Measurements from ENCODE around the gene AATK.

Gene AATK
- 2.1 to 4.4 (median 3.3) reads per million in 3 experiments for total RNA-seq

DNA sequence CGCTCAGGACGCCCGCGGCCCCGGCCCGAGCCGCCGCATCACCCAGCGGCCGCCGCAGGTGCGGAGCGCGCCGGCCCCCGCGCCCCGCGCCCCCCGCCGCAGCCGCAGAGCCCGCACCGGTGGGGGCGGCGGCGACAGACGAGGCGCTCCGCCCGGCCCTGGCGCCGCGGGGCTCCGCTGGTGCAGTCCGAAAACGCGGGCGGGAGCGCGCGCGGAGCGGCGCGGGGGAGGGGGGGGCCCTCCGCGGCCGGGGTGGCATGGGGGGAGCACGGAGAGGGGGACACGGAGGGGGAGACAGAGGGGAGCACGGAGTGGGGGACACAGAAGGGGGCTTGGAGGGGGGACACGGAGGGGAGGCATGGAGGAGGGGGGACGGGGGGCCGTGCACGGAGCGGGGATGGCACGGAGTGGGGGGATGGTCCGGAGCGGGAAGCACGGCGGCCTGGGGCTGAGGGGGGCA, at the start of gene AATK:
Gene AATK (minus strand): TSS at position 189 of the 460 bp plus-strand sequence. CDS start 229 bp downstream, outside the sequence.
- DNase-seq, result no peak

DNA sequence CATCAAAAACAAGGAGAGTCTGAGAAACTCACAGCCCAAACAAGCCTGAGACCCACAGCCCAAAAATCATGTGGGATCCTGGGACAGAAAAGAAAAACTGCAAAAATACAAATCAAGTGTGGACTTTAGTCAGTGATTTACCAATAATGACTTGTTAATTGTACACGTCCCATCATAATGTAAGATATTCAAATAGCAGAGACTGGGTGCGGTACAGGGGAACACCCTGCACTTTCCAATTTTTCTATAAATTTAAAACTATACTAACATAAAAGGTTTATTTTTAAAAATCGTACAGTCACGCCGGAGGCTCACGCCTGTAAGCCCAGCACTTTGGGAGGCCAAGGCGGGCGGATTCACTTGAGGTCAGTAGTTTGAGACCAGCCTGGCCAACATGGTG, 48.0 kb upstream of the AATK start:
- no peak for DNase-seq

GRCh38 chr17:81212365-81212764, 46.3 kb upstream of the AATK start:
- DNase-seq, result no peak

DNA sequence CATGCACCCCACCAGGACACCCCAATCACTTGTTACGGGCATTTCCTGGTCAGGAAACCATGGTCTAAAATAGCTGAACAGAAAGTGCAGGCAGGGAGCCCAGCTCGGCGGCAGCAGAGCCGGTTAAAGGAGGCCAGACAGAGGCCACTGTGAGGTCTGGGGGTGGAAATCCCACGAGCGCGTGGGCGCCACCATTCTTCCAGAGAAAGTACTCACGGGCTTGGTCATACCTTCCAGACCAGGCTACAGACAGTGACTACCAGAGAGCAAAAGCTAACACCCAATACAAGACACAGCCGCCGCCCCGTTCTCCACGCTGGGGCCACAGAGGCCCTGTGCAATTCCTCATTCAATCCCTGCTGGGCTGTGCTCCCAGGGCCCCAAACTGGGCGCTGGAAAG, 44.8 kb upstream of the AATK start:
- no peak for DNase-seq

DNA sequence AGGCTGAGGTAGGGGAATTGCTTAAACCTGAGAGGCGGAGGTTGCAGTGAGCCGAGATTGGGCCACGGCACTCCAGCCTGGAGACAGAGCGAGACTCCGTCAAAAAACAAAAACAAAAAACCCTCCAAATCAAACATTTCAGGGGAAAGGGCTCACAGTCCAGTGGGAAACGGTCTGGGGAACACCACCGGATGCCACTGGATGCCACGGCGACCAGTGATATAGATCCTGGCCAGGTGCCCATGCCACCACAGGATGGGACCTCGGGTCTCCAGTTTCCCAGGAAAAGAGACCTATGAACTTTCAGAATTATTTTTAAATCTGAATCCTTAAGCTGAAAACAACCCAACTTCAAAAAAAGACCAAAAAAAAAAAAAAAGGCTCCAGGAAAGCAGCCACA, 44.4 kb upstream of the AATK start:
- no peak for DNase-seq

GRCh38 chr17:81209141-81209540, 43.1 kb upstream of the AATK start:
- no peak for DNase-seq

GRCh38 chr17:81208651-81209050, 42.6 kb upstream of the AATK start:
- DNase-seq, result no peak

- DNase-seq, result no peak
Observed at GRCh38 chr17:81207610-81208581, 41.9 kb upstream of the AATK start.

DNA sequence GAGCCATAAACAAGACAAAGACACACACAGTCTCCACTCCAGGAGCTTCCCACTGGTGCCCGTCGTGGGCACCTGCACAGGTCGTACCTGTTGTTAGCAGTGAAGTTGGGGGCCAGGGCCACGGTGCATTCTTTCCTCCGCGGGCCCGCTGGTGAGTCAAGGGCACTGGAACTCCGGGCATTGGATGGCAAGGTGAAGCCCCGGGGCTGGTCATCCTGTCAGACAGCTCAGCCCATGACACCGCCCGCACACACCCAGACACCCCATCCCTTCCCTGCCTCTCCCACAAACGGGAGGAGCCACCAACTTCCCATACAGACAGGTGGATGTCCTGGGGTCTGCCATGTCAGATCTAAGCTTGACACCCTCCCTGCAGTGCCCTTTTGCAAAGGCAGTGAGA, 40.6 kb upstream of the AATK start:
- DNase-seq, result no peak

- DNase-seq, result no peak
Observed at GRCh38 chr17:81206166-81206565, 40.1 kb upstream of the AATK start.

DNA sequence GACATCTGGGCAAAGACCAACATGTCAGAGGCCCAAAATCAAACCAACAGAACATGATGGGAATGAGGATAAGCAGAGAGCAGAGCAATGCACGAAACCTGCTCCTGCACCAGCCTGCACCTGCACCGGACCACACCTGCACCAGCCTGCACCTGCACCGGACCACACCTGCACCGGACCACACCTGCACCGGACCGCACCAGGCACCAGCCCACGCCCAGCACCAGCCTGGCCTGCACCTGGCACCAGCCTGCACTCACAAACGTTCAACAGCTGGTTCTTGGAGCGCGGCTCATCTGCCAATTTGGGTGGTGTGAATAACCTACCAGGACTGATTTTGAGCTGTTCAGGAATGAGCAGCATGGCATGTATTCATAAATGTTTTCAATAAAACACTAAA, 38.6 kb upstream of the AATK start:
- DNase-seq, result no peak

- no peak for DNase-seq
Observed at GRCh38 chr17:81203136-81203535, 37.1 kb upstream of the AATK start.

DNA sequence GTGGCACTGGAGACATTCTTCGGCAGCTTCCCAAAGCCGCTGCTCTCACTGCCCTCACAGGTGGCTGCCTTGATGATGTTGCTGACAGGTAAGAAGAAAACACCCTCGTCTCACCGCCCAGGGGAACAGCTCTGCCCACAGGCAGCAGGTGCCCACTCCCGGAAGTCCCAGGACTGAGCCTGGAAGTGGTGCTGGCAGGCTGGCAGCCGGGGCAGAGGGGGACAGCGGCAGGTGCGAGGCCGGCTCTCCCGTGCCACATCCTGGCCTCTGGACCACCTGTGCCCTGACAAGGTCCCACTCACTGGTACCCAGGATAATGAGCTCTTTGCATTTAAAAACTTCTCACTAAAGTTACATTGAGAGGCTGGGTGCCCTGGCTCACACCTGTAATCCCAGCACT, 36.3 kb upstream of the AATK start:
- no peak for DNase-seq

DNA sequence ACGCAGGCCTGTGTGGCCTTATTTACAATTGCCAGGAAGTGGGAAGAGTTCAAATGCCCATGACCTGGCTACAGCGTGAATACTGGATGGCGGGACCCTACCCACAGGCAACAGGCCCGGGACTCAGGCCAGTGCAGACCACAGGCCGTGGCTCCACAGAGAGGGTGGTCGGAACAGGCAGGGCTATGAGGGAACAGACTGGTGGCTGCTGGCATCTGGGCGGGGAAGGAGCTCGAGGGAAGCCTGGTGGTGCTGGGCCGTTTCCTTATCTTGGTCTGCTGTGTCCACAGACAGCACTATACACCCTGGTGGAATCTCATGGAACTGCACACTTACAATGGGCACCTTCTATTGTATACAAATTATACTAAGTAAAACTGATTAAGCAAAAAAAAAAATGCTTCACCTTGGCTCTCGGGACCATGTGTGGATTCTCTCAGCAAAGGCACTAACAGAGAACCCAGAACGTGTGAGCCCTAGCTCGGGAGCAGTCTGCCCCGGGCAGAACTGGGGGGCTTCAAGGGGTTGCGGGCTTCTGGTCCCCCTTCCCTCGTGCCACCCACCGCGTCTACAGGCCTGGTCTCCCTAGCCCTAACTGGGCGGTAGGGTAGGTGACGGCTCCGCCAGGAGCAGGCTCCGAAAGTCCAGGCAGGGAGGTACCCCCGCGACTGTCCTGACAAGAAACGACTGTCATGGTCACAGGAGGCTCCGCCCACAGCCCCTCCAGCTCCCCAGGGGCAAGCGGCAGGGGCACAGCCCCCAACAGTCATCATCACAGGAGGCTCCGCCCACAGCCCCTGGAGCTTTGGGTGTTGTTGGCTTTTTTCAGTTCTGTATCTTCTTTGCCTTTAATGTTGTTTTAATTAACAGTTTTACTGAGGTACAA, 34.9 kb upstream of the AATK start:
- no peak for DNase-seq

GRCh38 chr17:81200201-81200600, 34.2 kb upstream of the AATK start:
- DNase-seq, result no peak

DNA sequence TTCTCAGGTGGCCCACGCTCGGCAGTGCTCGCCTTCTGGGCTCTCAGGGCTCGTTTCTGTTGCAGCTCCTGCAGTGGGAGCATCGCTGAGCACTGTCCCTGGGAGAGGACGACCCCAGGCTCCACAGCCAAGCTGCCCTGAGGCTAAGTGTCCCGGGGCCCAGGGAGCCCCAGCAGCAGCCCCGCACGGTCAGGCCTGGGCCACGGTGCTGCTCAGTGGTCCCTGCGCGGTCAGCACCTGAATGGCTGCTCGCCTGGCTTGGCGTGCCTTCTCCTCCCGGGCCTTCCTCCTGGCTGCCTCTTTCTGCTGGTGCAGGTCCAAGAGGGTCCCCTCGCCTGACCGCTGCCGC, 33.4 kb upstream of the AATK start:
- no peak for DNase-seq

GRCh38 chr17:81198826-81199481, 32.9 kb upstream of the AATK start:
- no peak for DNase-seq

- no peak for DNase-seq
Observed at GRCh38 chr17:81197831-81198490, 31.9 kb upstream of the AATK start.

DNA sequence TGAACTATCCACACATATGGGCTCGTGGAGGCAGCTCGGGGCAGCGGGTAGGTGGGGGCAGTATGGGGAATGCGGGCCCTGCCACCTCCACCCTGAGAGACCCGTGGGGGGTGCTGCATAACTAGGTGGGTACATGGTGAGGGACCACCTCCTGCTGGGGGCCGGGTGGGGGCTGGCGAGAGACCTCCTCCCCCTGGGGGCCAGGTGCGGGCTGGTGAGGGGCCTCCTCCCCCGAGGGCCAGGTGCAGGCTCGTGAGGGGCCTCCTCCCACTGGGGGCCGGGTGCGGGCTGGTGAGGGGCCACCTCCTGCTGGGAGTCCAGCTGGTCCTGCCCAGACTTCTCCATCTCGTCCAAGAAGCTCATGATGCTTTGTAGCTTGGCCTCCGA, 31.4 kb upstream of the AATK start:
- no peak for DNase-seq

DNA sequence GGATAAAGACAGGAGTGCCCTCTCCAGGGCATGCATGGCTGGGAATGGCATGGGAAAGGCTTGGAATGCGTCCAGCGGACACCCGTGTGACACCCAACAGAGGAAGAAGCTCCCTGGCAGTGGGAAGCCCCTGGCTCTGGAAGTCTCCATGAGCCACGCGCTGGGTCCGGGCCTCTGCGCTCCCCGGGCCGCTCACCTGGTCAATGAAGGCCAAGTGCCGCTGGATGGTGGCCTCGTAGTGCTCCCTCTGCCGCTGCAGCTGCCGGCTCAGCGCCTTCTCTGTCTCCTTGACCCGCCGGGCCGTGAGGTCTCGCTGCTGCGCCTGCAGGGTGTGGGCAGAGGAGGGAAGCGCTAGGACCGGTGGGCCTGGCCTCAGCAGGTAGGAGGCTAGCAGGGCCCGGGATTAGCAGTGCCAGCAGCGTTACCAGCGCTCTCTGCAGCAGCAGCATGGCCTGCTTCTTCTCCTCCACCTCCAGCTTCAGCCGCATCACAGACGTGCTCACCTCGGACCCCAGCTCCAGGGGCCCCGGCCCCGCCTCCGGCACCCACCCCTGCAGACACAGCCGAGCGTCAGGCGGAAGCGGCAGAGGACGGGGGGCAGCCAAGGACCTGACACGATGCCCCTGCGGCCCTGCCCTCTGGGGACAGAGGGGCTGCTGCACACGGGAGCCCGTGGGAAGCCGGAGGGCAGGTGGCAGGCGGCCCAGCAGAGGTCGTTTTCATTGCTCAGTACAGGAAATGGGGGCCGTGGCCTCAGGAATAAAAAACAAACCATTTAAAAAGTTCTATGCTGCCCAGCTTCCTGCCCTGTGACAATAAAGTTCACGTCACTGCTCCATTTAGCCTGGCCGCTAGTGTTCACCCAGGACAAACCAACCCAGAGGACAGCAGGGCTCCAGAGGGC, 30.7 kb upstream of the AATK start:
- DNase-seq, result no peak

DNA sequence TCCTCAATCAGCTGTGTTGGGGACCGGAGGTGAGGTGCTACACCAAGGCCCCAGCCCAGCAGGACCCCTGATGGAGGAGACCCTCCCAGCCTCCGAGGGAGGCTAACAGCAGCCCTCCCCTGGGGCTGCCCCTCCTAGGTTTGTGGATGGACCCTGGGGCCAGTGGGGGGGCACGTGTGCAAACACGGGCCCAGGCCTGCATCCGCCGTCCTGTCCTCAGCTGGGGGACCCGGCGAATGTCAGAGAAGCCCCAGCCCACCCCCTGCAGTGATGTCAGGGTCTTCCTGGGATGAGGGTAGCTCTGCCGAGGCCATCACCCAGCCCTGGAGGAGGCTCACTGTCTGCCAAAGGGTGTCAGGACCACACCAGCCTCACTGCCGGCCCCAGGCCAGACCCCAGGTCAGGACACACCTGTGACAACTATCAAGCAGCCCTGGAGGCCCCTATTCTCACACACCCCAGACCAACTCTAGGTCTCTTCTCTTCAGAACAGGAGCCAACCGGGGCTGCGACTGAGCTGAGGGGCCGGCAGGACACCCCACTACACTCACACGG, 30.0 kb upstream of the AATK start:
- no peak for DNase-seq
